ENCODE data around the gene DNPEP. TPM values are rescaled to one million over a fixed set of nuclear protein-coding genes. Genes with fewer than 3 reads are reported as not detected.
A peak's percentile ranks its signal among the peaks of the same experiment; 100 is the strongest.

DNPEP gene
- total RNA-seq, 1 donor from 2014 or later: 93.4 TPM

DNA sequence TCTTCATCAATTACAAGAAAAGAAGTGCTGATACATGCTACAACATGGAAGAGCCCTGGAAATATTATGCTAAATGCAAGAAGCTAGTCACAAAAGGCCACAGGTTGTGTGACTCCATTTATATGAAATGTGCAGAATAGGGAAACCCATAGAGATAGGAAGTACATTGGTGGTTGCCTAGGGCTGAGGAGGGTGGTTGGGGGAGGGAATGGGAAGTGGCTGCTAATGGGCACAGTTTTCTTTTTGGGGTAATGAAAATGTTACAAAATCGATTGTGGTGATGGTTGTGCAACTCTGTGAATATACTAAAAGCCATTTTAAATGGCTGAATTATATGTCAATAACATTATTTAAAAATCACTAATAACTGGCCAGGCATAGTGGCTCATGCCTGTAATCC is 30.9 kb downstream of the DNPEP start:
- no peak for DNase-seq
- no peaks in the 10 kb centered on the region for H3K36me3 Mint-ChIP-seq (ENCODE audit: low read depth)
- H3K27me3 Mint-ChIP-seq: peaks cover 41% of the 10 kb centered on the region
- intact Hi-C loops (cut with micrococcal nuclease): no loop called here
- no peaks in the 10 kb centered on the region for H3K9me3 Mint-ChIP-seq
- ChIA-PET CTCF (no interaction called here), POLR2A (no interaction called here)
- no peak for ATAC-seq (ENCODE audit: low read depth)
- TF ChIP-seq, protein P1, sequence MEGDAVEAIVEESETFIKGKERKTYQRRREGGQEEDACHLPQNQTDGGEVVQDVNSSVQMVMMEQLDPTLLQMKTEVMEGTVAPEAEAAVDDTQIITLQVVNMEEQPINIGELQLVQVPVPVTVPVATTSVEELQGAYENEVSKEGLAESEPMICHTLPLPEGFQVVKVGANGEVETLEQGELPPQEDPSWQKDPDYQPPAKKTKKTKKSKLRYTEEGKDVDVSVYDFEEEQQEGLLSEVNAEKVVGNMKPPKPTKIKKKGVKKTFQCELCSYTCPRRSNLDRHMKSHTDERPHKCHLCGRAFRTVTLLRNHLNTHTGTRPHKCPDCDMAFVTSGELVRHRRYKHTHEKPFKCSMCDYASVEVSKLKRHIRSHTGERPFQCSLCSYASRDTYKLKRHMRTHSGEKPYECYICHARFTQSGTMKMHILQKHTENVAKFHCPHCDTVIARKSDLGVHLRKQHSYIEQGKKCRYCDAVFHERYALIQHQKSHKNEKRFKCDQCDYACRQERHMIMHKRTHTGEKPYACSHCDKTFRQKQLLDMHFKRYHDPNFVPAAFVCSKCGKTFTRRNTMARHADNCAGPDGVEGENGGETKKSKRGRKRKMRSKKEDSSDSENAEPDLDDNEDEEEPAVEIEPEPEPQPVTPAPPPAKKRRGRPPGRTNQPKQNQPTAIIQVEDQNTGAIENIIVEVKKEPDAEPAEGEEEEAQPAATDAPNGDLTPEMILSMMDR (IDR thresholded peaks at IDR 0.05): no peak
- H3K4me1 Mint-ChIP-seq: no peaks in the 10 kb centered on the region
- no peak overlapping the region for H3K4me3 Mint-ChIP-seq
- no peak overlapping the region for H3K27ac Mint-ChIP-seq

DNA sequence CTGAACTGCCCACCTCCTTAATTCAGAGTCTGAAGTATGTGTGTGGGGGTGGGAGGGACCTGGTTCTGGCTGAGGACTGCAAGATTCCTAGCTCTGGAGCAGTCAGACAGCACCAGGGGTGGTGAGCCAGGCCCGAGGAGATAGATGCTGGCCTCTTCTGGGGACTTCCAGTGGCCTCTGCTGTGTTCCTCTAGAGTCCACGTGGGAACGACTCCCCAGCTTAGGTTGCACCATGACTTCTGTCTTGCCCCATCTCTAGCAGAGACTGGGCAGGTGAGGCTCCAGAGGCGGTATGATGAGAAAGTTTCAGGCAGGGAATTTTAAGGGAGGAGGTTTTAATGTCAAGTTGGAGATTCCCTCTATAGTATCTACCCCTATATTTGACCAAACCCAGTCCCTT is 33.1 kb downstream of the DNPEP start:
- Mint-ChIP-seq H3K27me3 (peaks cover 42% of the 10 kb centered on the region), H3K4me1 (no peaks in the 10 kb centered on the region)
- CTCF ChIA-PET: no interaction called here

DNA sequence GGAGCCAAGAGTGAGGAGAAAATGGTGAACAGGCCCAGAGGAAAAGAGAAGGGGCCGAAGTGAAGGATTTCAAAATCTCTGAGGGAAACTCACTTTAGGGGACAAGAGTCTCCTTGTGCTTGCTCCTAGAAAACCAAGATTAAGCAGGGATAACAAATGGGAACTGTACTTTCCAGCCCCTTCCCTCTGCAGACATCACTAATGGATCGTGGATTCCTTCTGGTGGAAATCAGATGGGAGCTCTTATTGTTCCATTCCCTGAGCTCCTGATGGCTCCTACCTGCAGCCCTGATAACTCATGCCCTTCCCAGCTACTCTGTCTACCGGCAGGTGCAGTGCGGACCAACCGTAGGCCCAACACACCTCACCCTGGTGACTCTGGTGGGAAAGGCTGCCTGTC is 34.6 kb downstream of the DNPEP start:
- DNase-seq (no peak), ATAC-seq (ENCODE audit: low read depth) (no peak)
- intact Hi-C loops (cut with micrococcal nuclease): no loop called here
- Mint-ChIP-seq H3K36me3 (ENCODE audit: low read depth) (no peaks in the 10 kb centered on the region), H3K9me3 (no peaks in the 10 kb centered on the region), H3K4me1 (no peaks in the 10 kb centered on the region), H3K27ac (no peak overlapping the region), H3K4me3 (no peak overlapping the region), H3K27me3 (peaks cover 49% of the 10 kb centered on the region)
- TF ChIP-seq, protein P1 (IDR thresholded peaks at IDR 0.05): no peak
- ChIA-PET CTCF (interaction anchor here (1.1 to 1.2 kb wide), 2 partner anchors 11 to 373 kb away, joined by 3 read pairs; no protein-coding TSS in a partner anchor), POLR2A (interaction anchor here (0.6 kb wide), 1 partner anchor 178 kb away, joined by 4 read pairs; no protein-coding TSS in a partner anchor)

More for the DNA sequence above, 33.1 kb downstream of the DNPEP start:
- ATAC-seq (ENCODE audit: low read depth) (no peak), DNase-seq (no peak)
- POLR2A ChIA-PET: no interaction called here
- Mint-ChIP-seq H3K36me3 (ENCODE audit: low read depth) (no peaks in the 10 kb centered on the region), H3K9me3 (no peaks in the 10 kb centered on the region), H3K4me3 (no peak overlapping the region), H3K27ac (no peak overlapping the region)
- TF ChIP-seq, protein P1 (IDR thresholded peaks at IDR 0.05): no peak
- intact Hi-C loops (cut with micrococcal nuclease): no loop called here

DNA sequence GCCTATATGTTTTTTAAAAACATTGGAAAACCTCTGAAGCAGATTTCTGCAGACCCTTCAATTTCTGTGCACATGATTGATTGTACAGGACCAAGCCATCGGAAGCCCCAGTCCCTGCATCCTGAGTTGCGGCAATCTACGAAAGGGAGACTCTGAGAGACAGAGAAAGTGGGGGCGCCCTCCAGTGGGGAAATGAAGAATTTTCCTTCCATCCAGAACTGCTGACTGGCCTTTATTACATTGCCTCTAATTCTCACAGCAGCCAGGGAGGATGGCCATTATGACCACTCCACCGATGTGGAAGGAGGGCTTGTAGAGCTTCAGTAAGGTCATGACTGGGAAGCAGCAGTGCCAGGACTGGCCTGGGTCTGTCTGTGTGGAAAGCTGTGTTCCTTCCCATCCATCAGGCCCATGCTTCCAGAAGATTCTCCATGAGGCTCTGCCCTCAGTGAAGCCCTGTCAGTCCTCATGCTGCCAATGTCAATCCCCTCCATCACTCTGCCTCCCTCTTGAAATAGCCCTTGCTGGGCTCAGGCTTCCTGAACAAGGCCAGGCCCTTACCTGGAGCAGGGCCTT is 35.2 kb downstream of the DNPEP start:
- ChIA-PET POLR2A (interaction anchor here (0.6 kb wide), 1 partner anchor 177 kb away, joined by 4 read pairs; no protein-coding TSS in a partner anchor), CTCF (interaction anchor here (1.4 kb wide), 1 partner anchor 17 kb away, joined by 3 read pairs; no protein-coding TSS in a partner anchor)
- DNase-seq (no peak), ATAC-seq (ENCODE audit: low read depth) (peak; percentile 56)
- Mint-ChIP-seq H3K4me1 (no peaks in the 10 kb centered on the region), H3K27ac (no peak overlapping the region), H3K36me3 (ENCODE audit: low read depth) (no peaks in the 10 kb centered on the region), H3K4me3 (no peak overlapping the region), H3K27me3 (peaks cover 52% of the 10 kb centered on the region), H3K9me3 (no peaks in the 10 kb centered on the region)
- TF ChIP-seq, protein P1 (IDR thresholded peaks at IDR 0.05): no peak
- intact Hi-C loops (cut with micrococcal nuclease): loop anchor here (1.0 kb wide), 2 partner anchors 192 to 294 kb away; partner anchors contain the start of gene NHEJ1

DNA sequence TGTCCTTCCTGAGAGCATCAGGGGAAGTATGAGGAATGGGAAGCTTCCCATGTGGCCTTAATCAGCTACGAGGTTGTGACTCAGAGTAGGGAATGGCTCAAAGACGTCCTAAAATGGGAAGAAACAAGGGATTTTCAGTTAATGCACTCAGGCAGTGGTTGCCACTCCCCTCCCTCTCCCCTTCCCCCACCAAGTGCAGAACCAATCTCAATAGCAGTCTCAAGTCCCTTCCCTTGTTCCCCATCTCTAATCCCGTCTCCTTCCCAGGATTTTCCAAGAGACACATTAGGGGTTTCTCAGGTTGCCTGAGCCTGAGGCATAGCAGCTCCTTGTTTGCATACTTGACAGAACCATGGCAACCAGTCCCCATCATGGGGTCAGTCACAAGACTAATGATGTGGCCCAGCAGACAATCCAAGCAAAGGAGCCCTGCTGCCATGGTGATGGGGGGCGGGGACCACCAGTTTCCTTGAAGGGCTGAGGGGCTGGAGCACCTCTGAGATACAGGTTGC is 36.9 kb downstream of the DNPEP start:
- TF ChIP-seq, protein P1 (IDR thresholded peaks at IDR 0.05): no peak
- no peak for DNase-seq
- Mint-ChIP-seq H3K9me3 (no peaks in the 10 kb centered on the region), H3K27me3 (peaks cover 47% of the 10 kb centered on the region), H3K36me3 (ENCODE audit: low read depth) (no peaks in the 10 kb centered on the region), H3K4me3 (no peak overlapping the region), H3K4me1 (no peaks in the 10 kb centered on the region), H3K27ac (no peak overlapping the region)
- CTCF ChIA-PET: no interaction called here
- intact Hi-C loops (cut with micrococcal nuclease): no loop called here
- POLR2A ChIA-PET: no interaction called here
- no peak for ATAC-seq (ENCODE audit: low read depth)

Measured in activated B cell treated with CpG ODN at 0.5 μM for 24 hours (primary cell).